AG08396 (cell line): ENCODE data around the gene RTP5.
"Not testable (repeated sequence)": the region's sequence is repeated elsewhere in the genome, so short reads cannot be mapped to it uniquely, and the experiment has no call there.

Source experiments
- DNase-seq: peaks from one replicate; pipeline ENCODE4 v3.0.0; 2012; ENCODE audit warnings: low spot score, mixed read lengths

RTP5 gene

GRCh38 chr2:241902357-241902991, 32.9 kb downstream of the RTP5 start:
- DNase-seq: no peak

- DNase-seq: no peak
Observed at GRCh38 chr2:241903121-241904010, 33.8 kb downstream of the RTP5 start.

GRCh38 chr2:241904011-241904718, 34.6 kb downstream of the RTP5 start:
- DNase-seq: no peak

GRCh38 chr2:241904791-241905710, 35.5 kb downstream of the RTP5 start:
- DNase-seq: no peak

GRCh38 chr2:241905716-241906377, 36.3 kb downstream of the RTP5 start:
- no peak for DNase-seq

- DNase-seq: not testable (repeated sequence)
Observed at GRCh38 chr2:241906378-241906770, 36.8 kb downstream of the RTP5 start.

GRCh38 chr2:241906826-241907570, 37.5 kb downstream of the RTP5 start:
- no peak for DNase-seq

GRCh38 chr2:241907831-241908230, 38.3 kb downstream of the RTP5 start:
- not testable (repeated sequence) for DNase-seq

- DNase-seq: no peak
Observed at GRCh38 chr2:241908686-241909420, 39.3 kb downstream of the RTP5 start.

- no peak for DNase-seq
Observed at GRCh38 chr2:241909769-241910168, 40.2 kb downstream of the RTP5 start.

- DNase-seq: no peak
Observed at GRCh38 chr2:241910604-241911520, 41.3 kb downstream of the RTP5 start.

GRCh38 chr2:241911551-241911950, 42.0 kb downstream of the RTP5 start:
- DNase-seq: no peak

- DNase-seq: no peak
Observed at GRCh38 chr2:241912021-241912555, 42.6 kb downstream of the RTP5 start.

GRCh38 chr2:241913703-241914102, 44.2 kb downstream of the RTP5 start:
- no peak for DNase-seq

GRCh38 chr2:241914542-241914941, 45.0 kb downstream of the RTP5 start:
- DNase-seq: no peak

- DNase-seq: not testable (repeated sequence)
Observed at GRCh38 chr2:241921631-241922030, 52.1 kb downstream of the RTP5 start.

- no peak for DNase-seq
Observed at GRCh38 chr2:241922411-241922810, 52.9 kb downstream of the RTP5 start.
